ENCODE results near the gene ATN1. TPM values are rescaled to one million over a fixed set of nuclear protein-coding genes. Genes with fewer than 3 reads are reported as not detected.

The ATN1 gene
- total RNA-seq, 2 experiments from 2014 or later: 0.98 to 6.7 TPM

DNA sequence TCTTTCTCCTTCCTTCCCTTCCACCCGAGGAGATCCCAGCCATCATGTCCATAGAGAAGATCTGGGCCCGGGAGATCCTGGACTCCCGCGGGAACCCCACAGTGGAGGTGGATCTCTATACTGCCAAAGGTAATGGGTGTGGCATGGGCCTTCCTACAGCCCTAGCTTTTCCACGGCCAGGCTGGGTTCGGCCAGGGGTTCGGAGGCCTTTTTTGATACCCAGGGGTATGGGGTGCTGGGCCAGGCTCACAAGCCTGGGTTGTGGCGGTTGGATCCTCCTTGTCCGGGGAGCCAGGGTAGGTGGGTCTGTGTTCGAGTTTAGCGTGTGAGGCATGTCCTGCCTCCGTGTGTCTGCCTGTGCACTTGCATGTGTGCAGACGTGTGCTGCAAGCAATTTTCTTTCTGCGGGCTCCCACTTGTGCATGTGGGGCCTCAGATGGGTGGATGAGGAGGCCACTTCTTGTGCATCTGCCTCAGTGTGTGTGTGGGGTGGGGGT, 11.9 kb upstream of the ATN1 start:
- no peaks in the 10 kb centered on the region for H3K9me2 ChIP-seq (ENCODE audit: insufficient read depth, low read length)
- TF ChIP-seq CTCF (conservative IDR thresholded peaks at IDR 0.05; ENCODE audit: low read length) (no peak), EZH2phosphoT487 (IDR thresholded peaks at IDR 0.05; ENCODE audit: borderline replicate concordance, low read depth, low read length) (no peak)
- no peaks in the 10 kb centered on the region for H4K20me1 ChIP-seq (ENCODE audit: insufficient read depth, low read length)
- H3K9me3 ChIP-seq (ENCODE audit: low read length): no peaks in the 10 kb centered on the region
- intact Hi-C loops (cut with micrococcal nuclease; ENCODE audit: unreplicated experiment): loop anchor here (2.0 kb wide), 1 partner anchor 43 kb away; the partner anchor contains the start of gene SPSB2
- POLR2A ChIA-PET: interaction anchor here (1.3 kb wide), 1 partner anchor 28 kb away, joined by 4 read pairs; the partner anchor contains the start of gene RNU7-1
- no peak overlapping the region for H2AFZ ChIP-seq (ENCODE audit: low read length)
- no peak overlapping the region for H3K27ac ChIP-seq (ENCODE audit: low read depth, low read length, poor library complexity, severe bottlenecking)
- H3K4me1 ChIP-seq (ENCODE audit: insufficient read depth, low read length, poor library complexity, severe bottlenecking): peaks cover 48% of the 10 kb centered on the region
- peak overlapping the region; percentile 73 for H3K4me2 ChIP-seq (ENCODE audit: low read length)
- H3K79me2 ChIP-seq (ENCODE audit: insufficient read depth, low read depth, low read length): no peaks in the 10 kb centered on the region
- H3K4me3 ChIP-seq (ENCODE audit: low read depth, low read length, poor library complexity, severe bottlenecking): peak overlapping the region; percentile 71
- CTCF ChIA-PET (ENCODE audit: unreplicated experiment): no interaction called here
- no peak for DNase-seq (ENCODE audit: low spot score)
- peaks cover 5% of the 10 kb centered on the region; the same call in 1 of the 2 replicates for H3K36me3 ChIP-seq (ENCODE audit: insufficient read depth, low read length)
- BruUV-seq (replicated peaks): no TSS peak

- ChIA-PET POLR2A (no interaction called here), CTCF (ENCODE audit: unreplicated experiment) (no interaction called here)
- Histone ChIP-seq H3K4me2 (ENCODE audit: low read length) (no peak overlapping the region), H3K27ac (ENCODE audit: low read depth, low read length, poor library complexity, severe bottlenecking) (no peak overlapping the region), H3K36me3 (ENCODE audit: insufficient read depth, low read length) (peaks cover 5% of the 10 kb centered on the region; the same call in 1 of the 2 replicates), H3K9me3 (ENCODE audit: low read length) (no peaks in the 10 kb centered on the region), H3K4me1 (ENCODE audit: insufficient read depth, low read length, poor library complexity, severe bottlenecking) (peaks cover 56% of the 10 kb centered on the region), H4K20me1 (ENCODE audit: insufficient read depth, low read length) (no peaks in the 10 kb centered on the region), H3K79me2 (ENCODE audit: insufficient read depth, low read depth, low read length) (no peaks in the 10 kb centered on the region), H3K4me3 (ENCODE audit: low read depth, low read length, poor library complexity, severe bottlenecking) (no peak overlapping the region), H2AFZ (ENCODE audit: low read length) (no peak overlapping the region), H3K9me2 (ENCODE audit: insufficient read depth, low read length) (no peaks in the 10 kb centered on the region)
- BruUV-seq (replicated peaks): no TSS peak
- intact Hi-C loops (cut with micrococcal nuclease; ENCODE audit: unreplicated experiment): no loop called here
- TF ChIP-seq CTCF (conservative IDR thresholded peaks at IDR 0.05; ENCODE audit: low read length): no peak
- no peak for TF ChIP-seq EZH2phosphoT487 (IDR thresholded peaks at IDR 0.05; ENCODE audit: borderline replicate concordance, low read depth, low read length)
- no peak for DNase-seq (ENCODE audit: low spot score)
Measured at GRCh38 chr12:6916426-6917200, 11.1 kb upstream of the ATN1 start.

Measured in OCI-LY7 (cell line).